Measurements from ENCODE around the gene BFSP2.

BFSP2 gene

DNA sequence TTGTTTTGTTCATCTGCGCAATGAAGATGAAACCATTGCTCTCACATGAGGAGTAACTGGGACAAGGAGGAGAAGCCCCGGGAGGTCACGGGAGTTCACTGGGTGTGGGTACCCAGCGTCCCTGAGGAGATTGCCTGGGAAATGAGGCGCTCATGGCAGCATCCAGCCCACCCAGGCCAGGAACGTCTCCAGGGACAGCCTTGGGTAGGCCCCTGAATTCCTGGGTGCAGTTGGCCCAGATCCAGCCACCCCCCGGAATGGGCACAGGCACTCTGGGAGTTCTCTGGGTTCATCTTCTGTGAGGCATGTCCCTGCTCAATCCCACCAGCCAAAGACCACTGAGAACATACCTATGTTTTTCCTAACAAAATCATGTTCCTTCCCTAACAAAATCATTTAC lies 18.5 kb downstream of the BFSP2 start:
- no peaks in the 10 kb centered on the region for H3K79me2 ChIP-seq (ENCODE audit: insufficient read depth, low read depth)
- TF ChIP-seq, protein P1, sequence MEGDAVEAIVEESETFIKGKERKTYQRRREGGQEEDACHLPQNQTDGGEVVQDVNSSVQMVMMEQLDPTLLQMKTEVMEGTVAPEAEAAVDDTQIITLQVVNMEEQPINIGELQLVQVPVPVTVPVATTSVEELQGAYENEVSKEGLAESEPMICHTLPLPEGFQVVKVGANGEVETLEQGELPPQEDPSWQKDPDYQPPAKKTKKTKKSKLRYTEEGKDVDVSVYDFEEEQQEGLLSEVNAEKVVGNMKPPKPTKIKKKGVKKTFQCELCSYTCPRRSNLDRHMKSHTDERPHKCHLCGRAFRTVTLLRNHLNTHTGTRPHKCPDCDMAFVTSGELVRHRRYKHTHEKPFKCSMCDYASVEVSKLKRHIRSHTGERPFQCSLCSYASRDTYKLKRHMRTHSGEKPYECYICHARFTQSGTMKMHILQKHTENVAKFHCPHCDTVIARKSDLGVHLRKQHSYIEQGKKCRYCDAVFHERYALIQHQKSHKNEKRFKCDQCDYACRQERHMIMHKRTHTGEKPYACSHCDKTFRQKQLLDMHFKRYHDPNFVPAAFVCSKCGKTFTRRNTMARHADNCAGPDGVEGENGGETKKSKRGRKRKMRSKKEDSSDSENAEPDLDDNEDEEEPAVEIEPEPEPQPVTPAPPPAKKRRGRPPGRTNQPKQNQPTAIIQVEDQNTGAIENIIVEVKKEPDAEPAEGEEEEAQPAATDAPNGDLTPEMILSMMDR (conservative IDR thresholded peaks at IDR 0.05; ENCODE audit: low read depth, low read length): no peak

DNA sequence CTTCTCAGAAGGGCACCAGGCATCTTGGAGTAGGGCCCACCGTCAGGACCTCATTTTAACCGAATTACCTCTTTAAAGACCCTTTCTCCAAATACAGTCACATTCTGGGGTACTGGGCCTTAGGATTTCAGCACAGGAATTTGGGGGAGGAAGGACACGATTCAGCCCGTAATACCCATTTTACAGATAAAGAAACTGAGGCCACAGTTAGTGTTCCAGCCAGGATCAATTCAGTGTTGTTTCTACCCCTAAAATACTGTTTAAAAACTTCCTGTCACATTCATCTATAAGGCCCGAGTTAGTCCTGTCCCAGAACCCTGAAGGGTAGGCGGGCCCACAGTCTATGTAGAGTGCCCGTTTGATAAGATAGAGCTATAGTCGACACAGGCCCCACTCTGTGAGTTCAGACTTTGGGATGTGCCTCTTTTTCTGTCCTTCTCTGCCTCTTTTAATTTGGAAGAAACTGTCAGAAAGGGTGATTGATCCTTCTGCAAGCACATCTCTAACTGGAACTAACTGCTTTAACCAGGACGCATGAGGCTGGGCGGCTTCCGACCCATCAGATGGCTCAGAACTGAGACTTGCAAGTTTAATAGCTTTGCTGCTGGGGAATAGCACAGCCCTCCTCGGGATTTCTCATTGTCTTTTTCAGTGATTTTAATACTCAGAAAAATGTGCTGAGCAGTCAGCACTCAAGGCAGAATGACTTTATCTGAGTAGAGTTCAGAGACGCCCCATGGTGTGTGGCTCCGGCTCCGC lies 19.5 kb downstream of the BFSP2 start:
- H3K79me2 ChIP-seq (ENCODE audit: insufficient read depth, low read depth): no peaks in the 10 kb centered on the region
- H3K4me1 ChIP-seq (ENCODE audit: low read depth, poor library complexity, severe bottlenecking): peaks cover 4% of the 10 kb centered on the region
- no peaks in the 10 kb centered on the region for H4K20me1 ChIP-seq (ENCODE audit: insufficient read depth)
- H2AFZ ChIP-seq (ENCODE audit: low read depth): no peak overlapping the region
- TF ChIP-seq, protein P1 (conservative IDR thresholded peaks at IDR 0.05; ENCODE audit: low read depth, low read length): no peak
- H3K9ac ChIP-seq: no peak overlapping the region
- no peak overlapping the region for H3K4me3 ChIP-seq (IDR thresholded peaks at IDR 0.05; ENCODE audit: insufficient read depth, low read depth, low read length)
- no peaks in the 10 kb centered on the region for H3K36me3 ChIP-seq (ENCODE audit: insufficient read depth)
- no peak overlapping the region for H3K4me2 ChIP-seq
- no peak overlapping the region for H3K27ac ChIP-seq
- no peaks in the 10 kb centered on the region for H3K27me3 ChIP-seq (ENCODE audit: insufficient read depth, low read depth)

More for the DNA sequence above, 18.5 kb downstream of the BFSP2 start:
- H4K20me1 ChIP-seq (ENCODE audit: insufficient read depth): no peaks in the 10 kb centered on the region
- no peaks in the 10 kb centered on the region for H3K27me3 ChIP-seq (ENCODE audit: insufficient read depth, low read depth)
- no peak overlapping the region for H2AFZ ChIP-seq (ENCODE audit: low read depth)
- no peak overlapping the region for H3K27ac ChIP-seq
- H3K9ac ChIP-seq: no peak overlapping the region
- H3K4me3 ChIP-seq (IDR thresholded peaks at IDR 0.05; ENCODE audit: insufficient read depth, low read depth, low read length): no peak overlapping the region
- H3K4me1 ChIP-seq (ENCODE audit: low read depth, poor library complexity, severe bottlenecking): no peaks in the 10 kb centered on the region
- no peaks in the 10 kb centered on the region for H3K36me3 ChIP-seq (ENCODE audit: insufficient read depth)
- H3K4me2 ChIP-seq: no peak overlapping the region

DNA sequence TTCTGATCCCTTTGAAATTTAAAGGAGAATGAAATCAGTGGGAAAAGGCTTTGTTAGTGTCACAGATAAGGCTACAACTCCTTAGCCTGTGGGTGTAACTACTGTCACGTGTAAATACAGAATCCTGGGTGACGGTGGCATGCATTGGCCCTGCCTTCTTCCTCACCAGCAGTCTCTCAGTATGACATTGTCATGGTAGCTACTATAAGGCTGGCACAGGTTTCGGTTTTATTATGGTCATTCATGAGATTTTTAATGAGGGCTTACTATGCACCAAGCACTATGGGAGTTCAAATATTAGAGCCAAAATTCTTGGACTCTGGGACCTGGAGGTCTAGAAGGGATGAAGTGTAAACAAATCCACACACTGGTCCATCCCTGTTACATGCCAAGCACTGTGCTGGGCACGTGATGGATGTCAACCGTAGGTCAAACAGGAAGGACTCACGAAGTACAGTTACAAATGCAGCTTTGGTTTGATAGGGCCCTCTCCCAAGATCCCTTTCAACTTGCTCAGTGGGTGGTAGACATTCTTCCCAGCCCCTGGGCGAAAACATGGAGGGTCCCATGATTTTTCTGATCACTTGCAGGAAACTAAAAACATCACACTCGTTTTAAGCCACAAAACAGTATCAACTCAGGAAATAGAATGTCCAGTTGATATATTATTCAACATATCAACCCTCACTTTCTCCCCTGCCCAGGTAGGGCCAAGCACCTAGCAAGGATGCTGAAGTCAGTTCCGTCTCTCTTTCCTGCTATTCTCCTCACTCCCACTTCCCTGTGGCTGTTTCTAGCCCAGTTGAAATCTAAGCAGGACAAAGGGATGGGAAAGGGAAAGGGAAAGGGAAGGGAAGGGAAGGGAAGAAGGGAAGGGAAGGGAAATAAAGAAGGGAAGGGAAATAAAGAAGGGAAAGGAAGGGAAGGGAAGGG lies 25.3 kb downstream of the BFSP2 start:
- H4K20me1 ChIP-seq (ENCODE audit: insufficient read depth): no peaks in the 10 kb centered on the region
- H3K9ac ChIP-seq: no peak overlapping the region
- no peaks in the 10 kb centered on the region for H3K79me2 ChIP-seq (ENCODE audit: insufficient read depth, low read depth)
- no peaks in the 10 kb centered on the region for H3K36me3 ChIP-seq (ENCODE audit: insufficient read depth)
- no peak overlapping the region for H3K27ac ChIP-seq
- no peak overlapping the region for H3K4me3 ChIP-seq (IDR thresholded peaks at IDR 0.05; ENCODE audit: insufficient read depth, low read depth, low read length)
- no peak overlapping the region for H3K4me2 ChIP-seq
- H3K4me1 ChIP-seq (ENCODE audit: low read depth, poor library complexity, severe bottlenecking): peaks cover 4% of the 10 kb centered on the region
- TF ChIP-seq, protein P1 (conservative IDR thresholded peaks at IDR 0.05; ENCODE audit: low read depth, low read length): no peak
- no peak overlapping the region for H2AFZ ChIP-seq (ENCODE audit: low read depth)
- H3K27me3 ChIP-seq (ENCODE audit: insufficient read depth, low read depth): no peaks in the 10 kb centered on the region

DNA sequence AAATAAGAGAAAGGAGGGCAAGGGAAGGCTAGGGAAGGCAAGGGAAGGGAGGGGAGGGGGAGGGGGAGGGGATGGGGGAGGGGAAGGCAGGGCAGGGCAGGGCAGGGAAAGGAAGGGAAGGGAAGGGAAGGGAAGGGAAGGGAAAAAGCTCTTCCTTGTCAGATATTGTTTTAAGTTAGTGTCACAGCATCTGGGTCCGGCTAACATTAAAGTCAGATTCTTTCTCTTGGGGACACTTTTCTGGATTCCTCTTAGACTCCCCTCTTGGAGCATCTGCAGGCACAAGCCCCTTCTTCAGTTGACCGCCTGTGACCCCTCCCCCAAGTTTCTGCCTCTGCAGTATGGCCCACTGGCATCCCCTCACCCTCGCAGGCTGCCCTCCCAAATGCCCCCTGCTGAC lies 26.0 kb downstream of the BFSP2 start:
- Histone ChIP-seq H3K27me3 (ENCODE audit: insufficient read depth, low read depth) (no peaks in the 10 kb centered on the region), H3K4me1 (ENCODE audit: low read depth, poor library complexity, severe bottlenecking) (peaks cover 4% of the 10 kb centered on the region), H3K27ac (no peak overlapping the region), H4K20me1 (ENCODE audit: insufficient read depth) (no peaks in the 10 kb centered on the region), H3K36me3 (ENCODE audit: insufficient read depth) (no peaks in the 10 kb centered on the region), H2AFZ (ENCODE audit: low read depth) (no peak overlapping the region), H3K4me2 (no peak overlapping the region), H3K4me3 (IDR thresholded peaks at IDR 0.05; ENCODE audit: insufficient read depth, low read depth, low read length) (no peak overlapping the region), H3K79me2 (ENCODE audit: insufficient read depth, low read depth) (no peaks in the 10 kb centered on the region), H3K9ac (no peak overlapping the region)
- TF ChIP-seq, protein P1 (conservative IDR thresholded peaks at IDR 0.05; ENCODE audit: low read depth, low read length): no peak

All from KMS-11 (cell line).